PC-3 (cell line): ENCODE results near the gene COMMD7.

Experiments
- CTCF ChIP-seq: fragments of 300-600 bp; sonication (generic); conservative IDR thresholded peaks from 2 replicates; pipeline ENCODE4 v1.5.1; 2017; ENCODE audit warnings: antibody characterized with exemption, low read depth, mild to moderate bottlenecking, low read length
- EZH2 ChIP-seq: fragments of 300-600 bp; sonication (generic); IDR thresholded peaks from one replicate; pipeline ENCODE4 v1.6.1; 2017; ENCODE audit warnings: antibody characterized with exemption, mild to moderate bottlenecking, low read length; ENCODE audit not compliant: unreplicated experiment

DNA sequence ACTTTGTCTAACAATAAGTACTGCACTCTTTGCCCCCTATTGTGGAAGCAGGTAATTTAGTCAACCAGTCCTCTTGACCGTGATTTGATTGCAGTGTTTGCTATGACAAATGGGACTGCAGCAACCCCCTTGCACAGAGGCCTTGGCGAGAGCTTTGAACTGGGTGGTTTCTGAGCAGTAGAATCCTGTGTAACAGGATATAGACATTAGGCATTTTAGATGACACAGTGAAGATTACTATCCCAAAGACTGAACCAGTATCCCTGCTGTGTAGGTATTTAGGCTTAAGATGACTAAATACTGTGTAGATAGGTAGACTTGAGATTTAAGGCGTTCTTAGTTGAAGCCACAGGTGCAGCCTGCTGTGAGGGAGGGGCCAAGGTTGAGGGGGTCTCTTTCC is 28.8 kb upstream of the COMMD7 start:
- TF ChIP-seq CTCF (no peak), EZH2 (no peak)
